Endothelial cell (in vitro differentiated cells): ENCODE measurements around the gene TRMT10B. TPM values are rescaled to one million over a fixed set of nuclear protein-coding genes. Genes with fewer than 3 reads are reported as not detected.

Experiments
- DNase-seq: peaks from one replicate; pipeline ENCODE4 v3.0.0; 2021; ENCODE audit warnings: low spot score
- H3K27ac Mint-ChIP-seq: one replicate; pipeline ENCODE4 v1.8.0; 2021; ENCODE audit warnings: mixed read lengths, inconsistent platforms; ENCODE audit not compliant: unreplicated experiment
- H3K27me3 Mint-ChIP-seq: one replicate; pipeline ENCODE4 v1.8.0; 2021; ENCODE audit warnings: mild to moderate bottlenecking, moderate library complexity, mixed read lengths, inconsistent platforms; ENCODE audit not compliant: unreplicated experiment
- H3K36me3 Mint-ChIP-seq: one replicate; pipeline ENCODE4 v1.8.0; 2021; ENCODE audit warnings: mild to moderate bottlenecking, low read depth, mixed read lengths, inconsistent platforms; ENCODE audit not compliant: unreplicated experiment
- H3K4me1 Mint-ChIP-seq: one replicate; pipeline ENCODE4 v1.8.0; 2021; ENCODE audit warnings: mild to moderate bottlenecking, mixed read lengths, inconsistent platforms; ENCODE audit not compliant: unreplicated experiment
- H3K4me3 Mint-ChIP-seq: one replicate; pipeline ENCODE4 v1.8.0; 2021; ENCODE audit warnings: mild to moderate bottlenecking, mixed read lengths, inconsistent platforms; ENCODE audit not compliant: unreplicated experiment
- H3K9me3 Mint-ChIP-seq: one replicate; pipeline ENCODE4 v1.8.0; 2021; ENCODE audit warnings: mixed read lengths, inconsistent platforms; ENCODE audit not compliant: unreplicated experiment
- total RNA-seq: library from RNA; stranded (reverse); fragmentation: NEBNext Ultra II Directional; extraction: Animal tissue kit (Norgen Biotek cat#: 25700); gene quantifications from one replicate; pipeline ENCODE4 v1.2.1, GENCODE V29; 2021; ENCODE audit not compliant: unreplicated experiment
- TF ChIP-seq, protein P1 (sequence below): fragments of 200-600 bp; sonication (generic); IDR thresholded peaks from one replicate; pipeline ENCODE4 v1.5.0; 2021; ENCODE audit warnings: antibody characterized with exemption; ENCODE audit not compliant: unreplicated experiment

Gene TRMT10B
- total RNA-seq, 1 donor from 2014 or later, result 4.7 TPM

DNA sequence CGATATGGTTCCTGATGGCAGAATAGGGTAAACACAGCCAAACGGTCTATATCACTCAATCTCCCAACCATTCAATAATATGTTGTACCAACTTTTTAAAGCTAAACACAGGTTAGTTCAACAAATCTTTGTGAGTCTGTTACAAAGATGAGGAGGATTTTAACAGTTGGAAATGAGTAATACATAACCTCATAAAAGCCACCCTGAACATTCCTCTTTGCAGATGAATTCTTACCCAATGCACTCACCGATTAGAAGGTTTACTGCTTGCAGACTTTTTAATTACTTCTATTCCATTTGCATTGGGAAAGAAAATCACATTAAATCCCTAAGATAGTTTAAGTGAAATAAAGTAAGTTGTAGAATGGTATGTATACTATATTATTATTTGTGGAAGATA lies 23.3 kb upstream of the TRMT10B start:
- H3K9me3 Mint-ChIP-seq, result no peaks in the 10 kb centered on the region
- peaks cover 4% of the 10 kb centered on the region for H3K4me1 Mint-ChIP-seq
- no peak for DNase-seq
- H3K36me3 Mint-ChIP-seq, result no peaks in the 10 kb centered on the region
- TF ChIP-seq, protein P1, sequence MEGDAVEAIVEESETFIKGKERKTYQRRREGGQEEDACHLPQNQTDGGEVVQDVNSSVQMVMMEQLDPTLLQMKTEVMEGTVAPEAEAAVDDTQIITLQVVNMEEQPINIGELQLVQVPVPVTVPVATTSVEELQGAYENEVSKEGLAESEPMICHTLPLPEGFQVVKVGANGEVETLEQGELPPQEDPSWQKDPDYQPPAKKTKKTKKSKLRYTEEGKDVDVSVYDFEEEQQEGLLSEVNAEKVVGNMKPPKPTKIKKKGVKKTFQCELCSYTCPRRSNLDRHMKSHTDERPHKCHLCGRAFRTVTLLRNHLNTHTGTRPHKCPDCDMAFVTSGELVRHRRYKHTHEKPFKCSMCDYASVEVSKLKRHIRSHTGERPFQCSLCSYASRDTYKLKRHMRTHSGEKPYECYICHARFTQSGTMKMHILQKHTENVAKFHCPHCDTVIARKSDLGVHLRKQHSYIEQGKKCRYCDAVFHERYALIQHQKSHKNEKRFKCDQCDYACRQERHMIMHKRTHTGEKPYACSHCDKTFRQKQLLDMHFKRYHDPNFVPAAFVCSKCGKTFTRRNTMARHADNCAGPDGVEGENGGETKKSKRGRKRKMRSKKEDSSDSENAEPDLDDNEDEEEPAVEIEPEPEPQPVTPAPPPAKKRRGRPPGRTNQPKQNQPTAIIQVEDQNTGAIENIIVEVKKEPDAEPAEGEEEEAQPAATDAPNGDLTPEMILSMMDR, result no peak
- no peak overlapping the region for H3K4me3 Mint-ChIP-seq
- H3K27me3 Mint-ChIP-seq, result peaks cover 5% of the 10 kb centered on the region
- no peak overlapping the region for H3K27ac Mint-ChIP-seq

DNA sequence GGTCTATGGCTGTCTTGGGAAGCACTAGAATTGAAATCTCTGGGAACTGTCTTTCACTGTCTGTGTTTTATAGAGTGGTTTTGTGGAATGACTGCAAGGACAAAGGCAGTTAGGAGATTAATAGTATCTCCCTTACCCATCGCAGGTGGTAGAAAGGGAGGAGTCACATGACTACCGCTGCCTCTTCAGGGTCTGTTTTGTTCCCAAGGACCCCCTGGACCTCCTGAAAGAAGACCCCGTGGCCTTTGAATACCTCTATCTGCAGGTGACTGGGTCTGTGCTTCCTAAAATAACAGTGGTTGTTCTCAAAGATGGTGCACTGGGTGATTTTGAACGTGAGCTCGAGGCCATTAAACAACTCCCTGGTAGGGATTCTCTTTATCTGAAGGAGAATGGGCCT lies 22.8 kb upstream of the TRMT10B start:
- Mint-ChIP-seq H3K4me3 (no peak overlapping the region), H3K9me3 (no peaks in the 10 kb centered on the region), H3K27ac (no peak overlapping the region), H3K27me3 (peaks cover 6% of the 10 kb centered on the region), H3K36me3 (no peaks in the 10 kb centered on the region), H3K4me1 (peaks cover 4% of the 10 kb centered on the region)
- TF ChIP-seq, protein P1, result no peak
- DNase-seq, result no peak

DNA sequence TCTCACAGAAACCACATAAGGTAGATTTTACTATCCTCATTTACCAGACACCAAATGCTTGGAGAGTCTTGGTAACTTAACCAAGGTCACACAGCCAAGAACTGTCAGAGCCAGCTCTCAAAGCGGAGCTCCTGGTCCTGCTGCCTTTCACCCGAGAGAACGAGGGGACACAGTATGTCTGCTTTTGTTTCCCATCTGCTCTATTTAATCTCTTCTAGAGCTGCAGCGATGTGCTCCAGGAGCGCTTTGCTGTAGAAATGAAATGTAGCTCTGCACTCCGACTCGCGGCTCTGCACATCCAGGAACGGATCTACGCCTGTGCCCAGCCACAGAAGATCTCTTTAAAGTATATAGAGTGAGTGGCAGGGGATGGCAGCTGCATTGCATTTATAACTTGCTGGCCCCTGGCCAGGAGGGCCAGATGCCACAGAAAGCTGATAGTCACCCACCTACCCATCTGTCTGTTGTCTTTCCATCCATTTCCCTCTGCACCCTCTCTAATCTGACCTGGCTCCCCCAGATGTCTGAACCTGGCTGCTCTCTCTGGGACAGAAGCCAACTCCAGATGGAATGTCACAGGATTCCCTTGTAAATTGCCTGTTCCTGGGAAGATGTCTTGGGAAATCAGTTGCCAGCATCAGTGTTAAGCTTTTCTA lies 21.4 kb upstream of the TRMT10B start:
- no peaks in the 10 kb centered on the region for H3K36me3 Mint-ChIP-seq
- no peak overlapping the region for H3K27ac Mint-ChIP-seq
- H3K9me3 Mint-ChIP-seq, result no peaks in the 10 kb centered on the region

DNA sequence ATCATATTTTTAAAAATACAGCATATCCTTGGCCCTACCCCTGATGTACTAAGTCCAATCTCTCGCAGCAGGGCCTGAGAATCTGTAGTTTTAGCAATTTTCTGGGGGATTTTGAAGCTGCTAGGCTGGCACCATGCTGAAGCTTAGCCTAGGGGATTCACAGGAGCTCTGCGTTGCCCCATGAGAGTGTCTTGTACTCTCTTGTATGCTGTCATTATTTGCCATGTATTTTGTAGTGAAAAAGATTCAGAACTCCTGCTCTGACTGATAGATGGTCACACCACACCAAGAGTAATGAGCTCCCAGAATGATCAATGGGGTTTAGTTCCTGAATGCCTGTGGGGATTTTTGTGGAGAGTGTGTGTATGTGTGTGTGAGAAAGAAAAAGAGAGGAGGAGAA lies 20.7 kb upstream of the TRMT10B start:
- H3K4me3 Mint-ChIP-seq, result no peak overlapping the region
- DNase-seq, result no peak
- H3K4me1 Mint-ChIP-seq, result peaks cover 4% of the 10 kb centered on the region
- H3K27ac Mint-ChIP-seq, result no peak overlapping the region
- no peaks in the 10 kb centered on the region for H3K36me3 Mint-ChIP-seq
- no peaks in the 10 kb centered on the region for H3K9me3 Mint-ChIP-seq
- H3K27me3 Mint-ChIP-seq, result peaks cover 6% of the 10 kb centered on the region
- TF ChIP-seq, protein P1, result no peak

More for the DNA sequence above, 21.4 kb upstream of the TRMT10B start:
- H3K4me3 Mint-ChIP-seq, result no peak overlapping the region
- TF ChIP-seq, protein P1, result no peak
- peaks cover 4% of the 10 kb centered on the region for H3K4me1 Mint-ChIP-seq
- H3K27me3 Mint-ChIP-seq, result peaks cover 6% of the 10 kb centered on the region
- DNase-seq, result no peak

DNA sequence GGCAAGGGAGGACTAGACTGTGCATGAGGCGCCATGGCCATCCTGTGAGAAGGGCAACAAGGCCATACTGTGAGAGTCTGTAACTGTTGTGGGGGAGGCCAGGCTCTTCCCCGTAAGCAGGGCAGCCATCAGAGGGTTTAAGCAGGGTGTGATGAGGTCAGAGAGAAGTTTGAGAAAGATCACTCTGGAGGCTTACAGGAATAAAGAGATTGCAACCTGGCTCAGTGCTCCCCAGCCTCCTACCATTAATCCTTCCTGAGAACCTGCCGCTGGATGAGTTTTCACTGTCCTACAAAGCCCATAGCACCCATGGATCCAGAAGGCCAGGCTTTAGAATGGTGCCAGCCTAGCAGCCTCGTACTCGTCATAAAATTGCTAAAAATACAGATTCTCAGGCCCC lies 14.4 kb upstream of the TRMT10B start:
- DNase-seq, result no peak

More for the DNA sequence above, 14.4 kb upstream of the TRMT10B start:
- no peak overlapping the region for H3K27ac Mint-ChIP-seq
- no peaks in the 10 kb centered on the region for H3K4me1 Mint-ChIP-seq
- H3K4me3 Mint-ChIP-seq, result no peak overlapping the region
- H3K36me3 Mint-ChIP-seq, result no peaks in the 10 kb centered on the region
- peaks cover 7% of the 10 kb centered on the region for H3K27me3 Mint-ChIP-seq
- no peaks in the 10 kb centered on the region for H3K9me3 Mint-ChIP-seq
- TF ChIP-seq, protein P1, result no peak
